Raji (cell line): ENCODE measurements around the gene SPSB1.

Experiments used
- POLR2A ChIP-seq: IDR thresholded peaks from 2 replicates; pipeline ENCODE4 v1.6.1; 2011; ENCODE audit warnings: low read depth, low read length, control low read depth; ENCODE audit not compliant: insufficient read depth

The SPSB1 gene

GRCh38 chr1:9402256-9402616 lies 109.5 kb downstream of the SPSB1 start:
- no peak for TF ChIP-seq POLR2A

GRCh38 chr1:9402717-9403225 lies 110.1 kb downstream of the SPSB1 start:
- TF ChIP-seq POLR2A: no peak

GRCh38 chr1:9404117-9404914 lies 111.6 kb downstream of the SPSB1 start:
- TF ChIP-seq POLR2A: no peak

DNA sequence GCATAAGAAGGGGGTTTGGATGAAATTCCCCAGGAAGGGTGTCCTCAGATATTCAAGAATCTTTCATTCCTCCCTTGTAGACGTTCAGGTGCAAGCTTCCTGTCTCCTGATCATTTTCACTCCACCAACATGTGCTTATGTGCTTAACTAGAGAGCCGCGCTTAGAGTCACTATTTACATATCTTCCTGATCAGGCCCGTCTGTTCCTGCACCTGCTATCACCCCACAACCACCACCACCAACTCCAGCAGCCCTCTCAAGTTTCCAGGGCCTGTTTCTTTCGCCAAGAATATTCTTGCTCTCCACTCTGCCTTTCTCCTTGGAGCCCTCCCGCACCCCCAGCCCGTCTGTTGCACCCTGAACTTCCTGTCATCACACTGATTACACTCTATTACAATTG lies 113.4 kb downstream of the SPSB1 start:
- TF ChIP-seq POLR2A: no peak

- TF ChIP-seq POLR2A: no peak
Observed at GRCh38 chr1:9410737-9411297, 118.1 kb downstream of the SPSB1 start.

DNA sequence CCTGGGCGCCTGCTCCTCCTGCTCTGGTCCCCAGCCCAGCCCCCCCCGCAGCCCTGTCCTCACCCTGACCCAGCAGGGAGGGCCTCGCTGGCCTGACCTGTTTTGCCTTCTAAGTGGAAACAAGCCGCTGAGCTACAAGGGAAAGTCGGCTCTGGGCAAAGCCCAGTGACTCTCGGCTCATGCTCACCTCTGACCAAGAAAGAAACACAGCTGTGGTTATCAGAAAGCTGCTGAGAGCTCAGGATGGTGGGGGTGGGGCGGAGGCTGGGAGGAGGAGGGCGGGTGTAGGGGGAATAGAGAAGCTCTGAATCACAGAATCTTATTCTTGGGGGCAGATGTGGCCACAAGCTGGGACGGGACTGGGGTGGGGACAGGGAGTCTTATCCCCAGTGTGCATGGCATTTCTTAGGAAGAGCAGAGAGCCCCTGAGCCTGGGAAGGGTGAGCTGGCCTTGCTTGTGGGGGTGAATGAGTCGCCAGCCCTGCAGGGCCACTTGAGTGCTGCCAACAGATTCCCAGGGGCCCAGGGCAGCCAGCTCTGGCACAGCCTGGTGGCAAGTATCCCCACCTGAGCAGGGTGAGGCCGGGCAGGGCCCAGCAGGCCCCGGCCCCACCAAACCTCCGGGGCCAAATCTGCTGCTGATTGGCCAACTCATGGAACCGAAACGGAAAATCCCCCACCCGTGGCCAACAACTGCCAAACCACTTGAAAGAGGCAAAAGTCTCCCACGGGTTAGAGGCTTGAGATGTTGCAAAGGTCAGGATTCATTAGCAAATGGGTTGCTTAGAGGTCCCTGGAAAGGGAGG lies 120.6 kb downstream of the SPSB1 start:
- TF ChIP-seq POLR2A: peak; percentile 63

- no peak for TF ChIP-seq POLR2A
Observed at GRCh38 chr1:9413877-9414213, 121.2 kb downstream of the SPSB1 start.

DNA sequence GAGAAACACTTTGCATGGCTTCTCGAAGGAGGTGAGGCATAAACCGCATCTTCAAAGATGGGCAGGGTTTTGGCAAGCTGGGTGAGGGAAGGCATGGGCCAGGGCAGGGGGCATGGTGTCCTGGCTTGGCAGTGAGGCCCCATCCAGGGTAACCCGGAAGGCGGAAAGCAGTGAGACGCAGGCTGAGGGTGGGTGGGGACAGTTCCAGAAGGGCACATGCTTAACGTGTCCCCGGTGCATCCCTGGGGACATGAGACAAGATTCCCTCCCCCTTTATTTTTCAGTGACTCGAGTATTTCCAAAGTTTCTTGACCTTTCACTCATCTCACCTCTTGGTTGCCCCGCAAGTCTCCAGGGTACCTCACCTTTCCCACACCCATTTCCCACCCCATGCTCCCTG lies 123.8 kb downstream of the SPSB1 start:
- no peak for TF ChIP-seq POLR2A

DNA sequence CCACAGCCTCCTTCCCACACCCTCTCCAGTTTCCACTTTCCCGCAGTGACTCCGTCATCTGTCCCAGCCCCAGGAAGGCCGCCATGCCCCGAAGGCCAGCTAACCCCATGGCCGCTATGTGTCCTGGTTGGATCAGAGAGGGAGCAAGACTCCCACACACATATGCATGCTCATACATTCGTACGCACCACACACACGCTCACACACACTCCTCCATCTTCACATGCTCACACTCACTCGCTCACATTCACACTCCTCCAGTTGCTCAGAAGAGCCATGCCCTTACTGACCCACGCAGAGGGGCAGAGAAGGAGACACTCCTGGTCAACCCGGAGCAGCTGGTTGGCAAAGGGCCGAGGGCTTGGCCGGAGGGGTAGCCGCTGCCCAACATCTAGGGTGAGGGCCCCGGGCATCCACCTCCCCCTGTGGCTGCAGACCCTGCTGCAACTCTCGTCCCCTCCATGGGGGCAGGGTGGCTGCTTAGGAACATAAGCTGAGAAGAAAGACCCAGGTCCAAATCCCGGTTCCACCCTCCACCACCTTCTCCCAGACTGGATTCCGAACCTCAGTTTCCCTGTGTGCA lies 124.3 kb downstream of the SPSB1 start:
- TF ChIP-seq POLR2A: no peak

- no peak for TF ChIP-seq POLR2A
Observed at GRCh38 chr1:9417695-9418094, 125.0 kb downstream of the SPSB1 start.

GRCh38 chr1:9418851-9419250 lies 126.2 kb downstream of the SPSB1 start:
- TF ChIP-seq POLR2A: 0 out of 2 replicates have a peak, but pooled peaks have one; percentile 19
